Uterus (tissue), 2 donors: ENCODE results near the gene UGGT1.

Experiments
- POLR2A ChIP-seq, 2 donors: fragments of 450-650 bp; IDR thresholded peaks; one replicate each; pipeline ENCODE4 v1.6.1; 2016; ENCODE audit warnings: antibody characterized with exemption in 2 of 2, mild to moderate bottlenecking in 1 of 2, moderate library complexity in 1 of 2
- TF ChIP-seq, protein P1 (sequence below), 4 experiments: fragments of 200-600 bp in 2 of 4; fragments of 450-650 bp in 2 of 4; sonication (generic) in 2 of 4; IDR thresholded peaks; one replicate each; pipeline ENCODE4 v1.5.1; 2016 to 2019; ENCODE audit warnings: antibody characterized with exemption in 4 of 4, mild to moderate bottlenecking in 2 of 4, moderate library complexity in 1 of 4

DNA sequence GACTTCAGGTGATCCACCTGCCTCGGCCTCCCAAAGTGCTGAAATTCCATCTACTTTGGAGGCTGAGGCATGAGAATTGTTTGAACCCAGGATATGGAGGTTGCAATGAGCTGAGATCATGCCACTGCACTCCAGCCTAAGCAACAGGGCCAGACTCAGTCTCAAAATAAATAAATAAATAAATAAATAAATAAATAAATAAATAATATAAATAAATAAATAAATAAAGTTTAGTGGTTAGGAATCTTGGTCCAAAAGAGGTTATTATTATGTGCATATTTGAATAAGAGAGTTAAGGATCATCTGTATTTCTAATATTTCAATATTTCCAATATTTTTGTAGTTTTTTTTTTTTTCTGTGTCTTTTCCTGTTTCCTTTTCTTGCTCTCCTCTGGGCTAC is 136.9 kb downstream of the UGGT1 start:
- TF ChIP-seq, protein P1, sequence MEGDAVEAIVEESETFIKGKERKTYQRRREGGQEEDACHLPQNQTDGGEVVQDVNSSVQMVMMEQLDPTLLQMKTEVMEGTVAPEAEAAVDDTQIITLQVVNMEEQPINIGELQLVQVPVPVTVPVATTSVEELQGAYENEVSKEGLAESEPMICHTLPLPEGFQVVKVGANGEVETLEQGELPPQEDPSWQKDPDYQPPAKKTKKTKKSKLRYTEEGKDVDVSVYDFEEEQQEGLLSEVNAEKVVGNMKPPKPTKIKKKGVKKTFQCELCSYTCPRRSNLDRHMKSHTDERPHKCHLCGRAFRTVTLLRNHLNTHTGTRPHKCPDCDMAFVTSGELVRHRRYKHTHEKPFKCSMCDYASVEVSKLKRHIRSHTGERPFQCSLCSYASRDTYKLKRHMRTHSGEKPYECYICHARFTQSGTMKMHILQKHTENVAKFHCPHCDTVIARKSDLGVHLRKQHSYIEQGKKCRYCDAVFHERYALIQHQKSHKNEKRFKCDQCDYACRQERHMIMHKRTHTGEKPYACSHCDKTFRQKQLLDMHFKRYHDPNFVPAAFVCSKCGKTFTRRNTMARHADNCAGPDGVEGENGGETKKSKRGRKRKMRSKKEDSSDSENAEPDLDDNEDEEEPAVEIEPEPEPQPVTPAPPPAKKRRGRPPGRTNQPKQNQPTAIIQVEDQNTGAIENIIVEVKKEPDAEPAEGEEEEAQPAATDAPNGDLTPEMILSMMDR (IDR thresholded peaks at IDR 0.05), result no peak
- TF ChIP-seq POLR2A (IDR thresholded peaks at IDR 0.05), result no peak
